NCI-H1930 (cell line): Measurements from ENCODE around the gene UBXN11.

Source experiments
- DNase-seq, 2 experiments: peaks; one replicate each; lab custom pipeline; 2025; lab: John Stamatoyannopoulos, UW

Gene UBXN11

DNA sequence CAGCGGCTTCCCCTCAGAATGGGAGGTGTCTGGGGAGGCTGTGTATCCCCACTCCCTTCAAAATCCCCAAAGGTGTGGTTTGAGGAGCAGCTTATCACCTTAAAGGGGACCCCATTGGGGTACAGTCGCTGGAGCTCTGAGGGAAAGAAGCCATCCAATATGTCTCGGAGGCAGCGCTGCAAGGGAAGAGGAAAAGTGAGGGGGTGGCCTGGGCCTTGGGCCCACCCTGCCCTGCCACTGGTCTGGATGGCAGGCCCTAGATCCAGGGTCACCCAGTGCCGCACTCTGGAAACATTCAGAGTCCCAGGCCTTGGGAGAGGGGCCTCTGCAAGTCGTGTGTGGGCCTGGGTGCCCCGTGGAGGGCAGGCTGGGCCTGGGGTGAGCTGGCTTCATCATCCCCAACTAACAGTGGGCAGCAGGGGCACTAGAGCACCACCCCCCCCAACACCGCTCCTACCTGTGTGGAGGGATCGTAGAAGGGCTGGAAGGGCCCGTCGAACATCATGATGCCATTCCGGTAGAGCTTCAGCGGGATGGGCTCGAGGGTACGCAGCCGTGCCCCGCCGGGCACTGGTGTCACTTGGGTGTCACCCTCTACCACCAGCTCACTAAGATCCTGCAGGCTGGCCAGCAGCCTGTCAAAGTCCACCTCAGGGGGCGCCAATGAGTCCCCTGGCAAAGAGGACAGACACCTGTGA is 20.9 kb downstream of the UBXN11 start:
- DNase-seq: no peak

DNA sequence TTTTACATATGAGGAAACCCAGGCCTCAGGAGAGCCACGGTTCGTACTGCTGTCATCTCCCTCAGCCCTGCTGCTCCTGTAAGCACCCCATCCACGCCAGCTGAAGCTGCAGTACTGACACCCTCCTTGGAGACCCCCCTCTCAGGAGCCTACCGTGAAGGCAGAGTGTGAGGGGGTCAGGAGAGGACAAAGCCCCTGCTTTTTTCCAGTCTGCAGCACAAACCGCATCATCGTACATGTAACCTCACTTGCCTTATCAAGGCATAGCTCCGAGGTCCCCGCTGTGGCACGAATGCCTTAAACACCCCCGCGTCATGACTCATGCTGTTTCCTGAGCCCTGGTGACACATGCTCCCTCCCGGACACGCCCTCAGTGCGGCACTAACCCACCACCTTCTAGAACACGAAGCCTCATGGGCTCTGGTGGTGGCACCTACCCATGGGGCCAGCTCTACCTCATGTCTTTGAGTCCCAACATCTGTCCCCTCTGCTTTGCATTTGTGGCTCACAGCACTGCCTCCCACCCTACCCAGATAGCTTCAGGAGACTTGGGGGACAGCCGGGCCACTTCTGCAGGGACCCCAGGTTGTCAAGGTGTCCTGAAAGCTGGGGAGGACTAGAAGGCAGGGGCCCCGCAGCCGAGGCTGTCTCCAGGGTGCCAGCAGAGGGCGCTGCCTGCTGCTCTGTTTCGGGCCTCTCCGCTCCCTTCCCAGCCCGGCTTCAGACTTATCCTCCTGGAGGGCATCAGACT is 21.7 kb downstream of the UBXN11 start:
- DNase-seq: peak in 1 of 2 experiments; percentile 26

DNA sequence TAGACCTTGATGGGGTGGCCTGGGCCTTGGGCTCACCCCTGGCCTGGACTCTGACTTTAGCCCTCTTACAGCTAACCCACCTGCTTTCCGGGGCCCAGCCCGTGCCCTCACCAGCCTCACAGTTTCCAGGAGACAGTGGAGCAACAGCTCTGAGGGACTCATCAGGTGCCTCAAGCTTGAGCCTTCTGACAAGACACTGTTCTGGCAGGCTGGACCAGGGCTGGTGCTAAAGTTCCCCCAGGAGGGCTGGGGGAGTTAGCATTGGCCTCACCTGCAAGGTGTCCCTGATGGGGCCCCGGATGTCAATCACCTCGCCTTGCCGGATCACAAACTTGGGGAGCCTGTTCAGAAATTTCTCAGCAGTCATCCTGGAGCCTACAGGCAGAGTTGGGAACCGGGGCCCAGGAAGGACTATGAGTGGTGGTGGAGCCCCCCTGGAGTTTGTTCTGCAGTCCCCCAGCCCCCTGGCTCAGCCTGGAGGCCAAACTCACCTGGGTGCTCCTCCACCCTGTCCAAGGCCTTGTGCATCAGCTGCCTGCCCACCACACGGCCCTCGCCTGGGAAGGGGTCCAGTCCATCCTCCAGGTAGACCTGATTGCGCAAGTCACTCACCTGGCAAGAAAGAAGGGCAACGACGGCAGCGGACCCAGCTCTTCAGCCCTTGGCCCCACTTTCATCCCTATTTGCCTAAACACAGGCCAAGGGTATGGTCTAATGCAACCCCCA is 22.4 kb downstream of the UBXN11 start:
- DNase-seq: no peak

DNA sequence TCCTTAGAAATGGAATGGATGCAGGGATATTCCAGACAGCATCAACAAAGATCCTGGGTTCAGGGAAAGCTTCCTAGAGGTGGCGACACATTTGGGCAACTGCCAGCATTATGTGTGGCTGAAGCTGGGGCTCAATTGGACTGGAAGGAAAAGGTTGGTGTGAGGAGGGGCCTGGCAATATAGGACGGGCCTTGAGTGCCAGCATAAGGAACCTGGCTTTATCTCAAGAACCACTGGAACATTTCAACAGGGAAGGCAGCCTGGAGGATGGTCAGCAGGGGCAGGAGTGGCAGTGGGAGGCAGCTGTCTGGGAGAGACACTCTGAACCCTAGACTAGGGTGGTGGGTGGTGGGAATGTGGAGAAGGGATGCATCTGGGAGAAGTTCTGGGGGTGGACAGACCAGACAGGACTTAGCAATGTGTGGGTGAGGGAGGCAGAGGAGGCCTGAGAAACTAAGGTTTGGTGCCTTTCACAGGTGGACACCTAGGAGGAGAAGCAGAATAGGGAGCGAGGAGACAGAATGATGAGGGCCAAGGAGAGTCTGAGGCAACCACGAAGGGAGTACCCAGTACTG is 23.1 kb downstream of the UBXN11 start:
- no peak for DNase-seq

DNA sequence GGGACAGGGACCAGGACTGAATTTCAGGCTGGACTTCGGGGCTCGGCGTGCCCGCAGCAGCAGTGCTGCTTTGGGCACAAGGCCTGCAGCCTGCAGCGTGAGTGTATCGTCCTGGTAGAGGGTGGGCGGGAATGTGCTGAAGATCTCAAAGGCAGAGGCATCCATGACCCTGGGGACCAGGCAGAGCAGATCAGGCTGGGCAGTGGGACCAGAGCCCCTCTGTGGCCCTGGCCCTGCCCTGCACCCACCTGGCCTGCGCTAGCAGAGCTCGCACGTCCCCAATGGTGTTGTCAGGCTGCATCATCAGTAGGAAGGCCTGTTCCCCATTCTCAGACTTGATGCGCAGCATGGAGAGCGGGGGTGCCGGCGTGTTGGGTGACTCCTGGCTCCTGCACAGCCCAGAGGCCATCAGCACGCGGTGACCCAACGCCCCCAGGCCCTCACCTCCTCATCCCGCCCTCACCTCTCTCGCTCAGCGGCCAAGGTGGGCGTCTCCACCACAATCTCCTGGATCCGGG is 24.0 kb downstream of the UBXN11 start:
- DNase-seq: no peak

DNA sequence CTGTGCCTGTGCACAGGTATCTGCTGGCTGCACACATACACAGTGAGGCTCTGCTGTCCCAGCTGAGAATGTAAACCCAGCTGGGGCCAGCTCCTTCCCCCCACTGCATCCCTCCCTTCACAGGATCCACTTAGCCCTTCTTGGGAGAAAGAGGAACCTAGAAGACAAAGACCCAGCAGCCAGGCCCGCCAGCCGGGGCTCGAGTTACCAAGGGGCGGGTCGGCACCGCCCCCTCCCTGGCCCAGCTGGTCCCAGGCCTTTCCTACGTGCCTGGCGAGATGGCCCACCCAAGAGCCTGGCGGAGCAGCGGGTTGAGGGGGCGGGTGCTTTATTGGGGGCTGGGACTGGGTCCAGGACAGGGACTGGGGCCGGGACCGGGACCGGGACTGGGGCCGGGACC is 24.5 kb downstream of the UBXN11 start:
- no peak for DNase-seq

DNA sequence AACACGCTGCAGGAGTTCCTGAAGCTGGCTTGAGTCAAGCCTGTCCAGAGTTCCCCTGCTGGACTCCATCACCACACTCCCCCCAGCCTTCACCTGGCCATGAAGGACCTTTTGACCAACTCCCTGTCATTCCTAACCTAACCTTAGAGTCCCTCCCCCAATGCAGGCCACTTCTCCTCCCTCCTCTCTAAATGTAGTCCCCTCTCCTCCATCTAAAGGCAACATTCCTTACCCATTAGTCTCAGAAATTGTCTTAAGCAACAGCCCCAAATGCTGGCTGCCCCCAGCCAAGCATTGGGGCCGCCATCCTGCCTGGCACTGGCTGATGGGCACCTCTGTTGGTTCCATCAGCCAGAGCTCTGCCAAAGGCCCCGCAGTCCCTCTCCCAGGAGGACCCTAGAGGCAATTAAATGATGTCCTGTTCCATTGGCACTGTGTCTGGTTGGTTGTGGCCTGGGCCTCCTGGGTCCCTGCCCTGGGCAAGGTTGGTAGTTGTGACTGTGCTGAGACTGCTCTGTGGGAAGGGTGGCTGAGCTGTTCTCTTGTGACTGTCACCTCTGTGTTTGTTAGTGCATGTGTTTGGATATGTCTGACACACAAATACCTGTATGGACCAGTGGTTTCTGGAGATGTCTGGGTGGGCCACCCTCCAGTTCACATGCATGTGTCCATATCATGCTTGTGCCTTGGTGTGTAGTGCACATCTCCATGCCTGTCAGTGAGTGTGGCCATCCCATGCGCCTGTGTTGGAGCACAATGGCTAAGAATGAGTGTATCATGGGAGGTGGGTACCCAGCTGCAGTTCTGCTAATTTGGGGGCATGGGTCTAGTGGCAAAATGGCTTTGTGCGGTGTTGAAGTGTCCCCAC is 25.1 kb downstream of the UBXN11 start:
- DNase-seq: no peak

DNA sequence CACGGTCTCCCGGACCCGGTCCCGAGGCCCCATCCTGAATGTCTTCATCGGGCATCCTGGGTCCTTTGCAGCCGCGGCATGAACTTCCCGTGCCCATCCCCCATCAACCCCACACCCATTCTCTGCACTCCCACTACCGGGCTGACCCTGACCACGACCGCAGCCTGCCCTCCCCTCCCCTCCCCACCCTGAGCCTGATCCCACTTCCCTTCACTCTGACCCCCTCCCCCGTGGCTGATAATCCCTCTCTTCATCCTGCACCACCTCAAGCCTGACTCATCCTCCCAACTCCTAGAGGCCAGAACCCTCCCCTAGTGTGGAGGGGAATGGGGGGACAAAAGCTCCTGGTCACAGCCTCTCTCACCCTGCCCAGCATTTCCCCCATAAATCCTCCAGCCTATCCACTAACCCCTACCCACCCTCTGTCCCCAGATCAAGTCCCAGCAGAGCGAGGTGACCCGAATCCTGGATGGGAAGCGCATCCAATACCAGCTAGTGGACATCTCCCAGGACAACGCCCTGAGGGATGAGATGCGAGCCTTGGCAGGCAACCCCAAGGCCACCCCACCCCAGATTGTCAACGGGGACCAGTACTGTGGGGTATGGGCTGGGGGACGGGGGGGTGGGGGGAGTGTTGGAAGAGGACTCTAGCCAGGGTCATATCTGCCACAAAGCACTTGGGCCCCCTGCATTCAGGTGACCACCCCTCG is 25.9 kb downstream of the UBXN11 start:
- no peak for DNase-seq

DNA sequence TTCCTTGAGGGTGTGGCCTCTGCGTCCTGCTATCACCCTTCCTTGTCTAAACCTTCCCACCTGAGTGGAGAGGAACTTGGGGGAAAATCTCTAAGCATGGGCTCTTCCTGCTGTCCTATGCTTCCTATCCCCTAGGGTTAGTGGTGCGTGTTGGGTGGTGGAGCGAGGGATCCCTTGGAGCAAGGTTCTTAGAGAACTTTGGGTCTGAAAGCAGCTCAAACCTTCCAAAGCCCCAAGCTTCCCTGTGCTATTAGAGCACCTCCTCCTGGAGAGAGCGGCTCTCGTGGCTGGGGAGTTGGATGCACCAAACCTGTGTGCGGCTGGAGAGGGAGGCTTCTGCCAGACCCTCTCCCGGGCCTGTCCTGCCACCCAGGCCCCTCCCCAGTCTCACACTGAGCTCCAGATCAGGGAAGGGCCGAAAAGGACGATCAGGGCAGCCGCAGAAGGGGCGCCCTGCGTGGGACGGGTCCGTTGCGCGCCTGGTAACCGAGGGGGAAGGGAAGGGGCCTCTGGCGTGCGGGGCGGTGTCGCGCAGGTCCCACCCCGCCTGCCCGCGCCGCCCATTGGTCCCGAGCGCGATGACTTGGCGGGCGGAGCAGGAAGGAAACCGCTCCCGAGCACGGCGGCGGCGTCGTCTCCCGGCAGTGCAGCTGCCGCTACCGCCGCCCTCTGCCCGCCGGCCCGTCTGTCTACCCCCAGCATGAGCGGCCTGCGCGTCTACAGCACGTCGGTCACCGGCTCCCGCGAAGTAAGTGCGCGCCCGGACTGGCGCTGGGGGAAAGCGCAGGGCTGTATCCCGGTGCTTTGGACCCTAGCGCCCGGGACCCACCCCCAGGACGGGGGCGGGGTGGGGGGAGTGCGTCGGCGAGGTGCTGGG is 26.7 kb downstream of the UBXN11 start, which contains the start of gene SH3BGRL3:
SH3BGRL3 (plus strand) TSS at position 631 of the 877 bp plus-strand sequence; CDS start at position 701, 70 bp downstream.
- DNase-seq: peak; percentile 57 to 83

DNA sequence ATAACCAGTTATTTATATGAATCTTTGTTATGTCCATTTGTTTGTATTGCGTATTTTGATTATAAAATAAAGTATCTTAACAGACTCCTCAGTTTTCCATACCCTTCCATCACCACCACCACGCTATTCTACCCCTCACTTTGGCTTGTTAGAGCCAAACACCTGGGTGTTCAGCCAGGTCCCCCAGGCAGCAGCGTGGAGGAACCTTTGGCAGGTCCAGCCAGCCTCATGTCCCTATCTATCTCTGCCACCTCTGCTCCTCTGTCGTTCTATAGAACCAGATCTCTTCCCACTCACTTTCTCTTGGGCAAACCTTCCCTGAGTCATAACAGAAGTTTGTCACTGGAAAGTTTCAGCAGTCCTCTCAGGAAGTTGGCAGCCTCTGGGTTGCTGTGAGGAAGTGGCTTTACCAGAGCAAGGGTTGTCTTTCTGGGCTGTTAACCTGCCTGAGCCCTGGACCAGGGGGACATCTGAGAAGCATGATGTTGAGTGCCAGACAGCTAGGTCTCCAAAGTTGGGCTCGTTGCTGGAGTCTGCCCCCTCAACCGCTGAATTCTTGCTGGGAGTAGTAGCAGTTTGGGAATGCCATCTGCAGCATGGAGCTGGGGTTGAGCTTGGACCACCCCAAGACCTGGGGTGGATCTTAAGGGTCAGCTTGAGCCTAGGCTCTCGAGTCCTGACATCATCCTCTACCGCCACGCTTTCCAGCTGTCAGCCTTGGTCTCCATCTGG is 27.5 kb downstream of the UBXN11 start:
- no peak for DNase-seq

DNA sequence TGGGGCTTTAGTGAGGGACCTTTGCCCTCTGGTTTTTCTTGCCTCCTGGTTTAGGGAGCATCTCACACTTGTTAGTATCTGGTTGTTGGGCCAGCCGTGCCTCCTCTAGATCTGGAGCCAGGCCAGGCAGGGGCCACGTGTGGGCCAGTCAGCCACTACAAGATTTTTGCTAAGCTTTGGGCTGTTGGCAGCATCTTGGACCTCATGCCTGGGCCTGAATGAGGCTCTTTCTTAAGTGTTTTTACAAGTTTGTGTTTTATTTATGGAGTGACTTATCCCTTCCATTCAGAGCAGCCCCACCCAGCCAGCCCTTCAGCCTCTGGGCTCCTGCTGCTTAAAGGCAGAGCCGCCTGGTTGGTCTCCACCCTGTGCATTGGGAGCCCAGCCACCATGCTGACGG is 28.1 kb downstream of the UBXN11 start:
- no peak for DNase-seq

DNA sequence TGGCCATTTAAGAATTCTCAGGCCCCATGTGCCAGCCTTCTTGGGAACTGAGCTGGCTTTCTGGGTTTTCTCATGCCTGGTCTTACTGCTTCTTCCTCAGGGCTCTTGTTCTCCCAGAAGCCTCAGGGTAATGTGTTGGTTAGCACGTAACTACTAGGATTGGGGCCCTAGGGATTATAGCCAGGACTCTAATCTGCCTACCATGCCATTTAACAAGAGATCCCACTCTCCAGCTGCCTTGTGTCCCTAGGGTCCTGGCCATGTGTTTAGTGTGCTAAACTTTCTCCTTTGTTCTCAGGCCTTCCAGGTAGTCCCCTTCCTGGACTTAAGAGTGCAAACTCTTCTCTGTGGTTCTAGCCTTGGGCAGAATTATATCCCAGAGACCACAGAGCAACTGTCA is 28.7 kb downstream of the UBXN11 start:
- no peak for DNase-seq

DNA sequence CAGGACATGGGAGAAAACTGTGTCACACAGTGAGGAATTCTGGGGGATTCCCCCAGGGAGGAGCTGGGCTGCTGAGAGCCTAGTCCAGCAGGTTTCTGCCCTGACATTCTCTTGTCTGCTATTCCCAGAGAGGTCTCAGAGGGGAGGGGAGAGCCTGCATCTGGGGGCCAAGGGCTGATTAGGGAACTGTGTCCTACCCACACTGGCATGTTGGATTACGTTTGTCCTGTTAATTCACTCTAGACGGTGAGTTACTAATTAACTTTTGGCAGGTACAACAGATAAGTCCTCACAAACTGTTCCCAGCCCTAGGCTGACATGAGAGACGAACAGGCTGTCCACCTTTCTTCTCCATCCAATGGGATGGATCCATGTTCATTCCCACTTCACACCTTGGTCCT is 29.2 kb downstream of the UBXN11 start:
- DNase-seq: no peak

DNA sequence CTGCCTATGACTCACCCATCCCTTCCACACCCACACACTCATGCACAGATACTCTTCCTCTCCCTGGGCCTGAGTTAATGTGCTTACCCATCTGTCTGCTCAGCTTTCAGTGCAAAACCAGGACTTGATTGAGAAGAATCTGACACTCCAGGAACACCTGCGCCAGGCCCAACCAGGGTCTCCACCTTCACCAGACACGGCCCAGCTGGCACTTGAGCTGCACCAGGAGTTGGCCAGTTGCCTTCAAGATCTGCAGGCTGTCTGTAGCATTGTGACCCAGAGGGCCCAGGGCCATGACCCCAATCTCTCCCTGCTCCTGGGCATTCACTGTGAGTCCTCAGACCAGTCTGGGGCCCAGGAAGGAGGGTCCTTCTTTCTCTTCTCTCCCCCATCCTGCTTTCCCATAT is 30.0 kb downstream of the UBXN11 start:
- no peak for DNase-seq

DNA sequence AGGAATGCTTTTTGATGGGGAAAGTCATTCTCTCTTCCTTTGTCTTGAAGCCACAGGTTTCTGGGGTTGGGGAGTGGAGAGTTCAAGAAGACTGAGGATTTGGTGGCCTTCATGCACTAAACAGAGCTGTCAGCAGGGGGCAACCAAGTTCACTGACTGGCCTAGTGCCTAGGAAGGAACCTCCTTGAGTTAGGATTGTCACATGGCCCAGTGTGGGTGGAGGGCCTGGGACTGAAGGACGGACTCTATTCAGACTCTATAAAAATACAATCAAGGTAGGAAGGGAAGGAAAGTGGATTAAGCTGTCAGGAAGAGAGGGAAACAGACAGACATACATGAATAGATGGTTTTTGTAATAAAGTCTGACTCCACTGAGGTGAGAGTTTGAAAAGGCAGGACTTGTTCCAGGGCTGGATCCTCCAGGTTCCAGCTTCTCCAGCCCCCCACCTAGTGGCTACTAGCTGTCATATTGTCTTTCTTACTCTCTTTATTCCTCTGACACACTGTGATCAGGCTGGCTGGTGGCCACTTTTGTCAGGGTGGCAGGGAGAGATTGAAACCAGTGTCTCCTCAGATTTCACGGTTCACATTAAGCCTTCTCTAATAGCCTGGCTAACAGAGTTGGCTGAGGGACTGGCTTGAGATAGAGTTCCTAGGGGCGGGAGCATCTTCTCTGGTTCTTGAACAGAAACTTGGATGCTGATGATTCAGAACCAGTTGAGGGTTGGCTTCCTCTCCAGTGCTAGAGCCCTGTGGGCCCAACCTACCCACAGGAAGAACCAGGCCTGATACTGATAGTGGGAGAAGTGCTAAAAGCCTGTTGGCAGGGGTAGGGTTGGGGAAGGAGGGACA is 30.6 kb downstream of the UBXN11 start:
- peak; percentile 10 to 26 for DNase-seq

DNA sequence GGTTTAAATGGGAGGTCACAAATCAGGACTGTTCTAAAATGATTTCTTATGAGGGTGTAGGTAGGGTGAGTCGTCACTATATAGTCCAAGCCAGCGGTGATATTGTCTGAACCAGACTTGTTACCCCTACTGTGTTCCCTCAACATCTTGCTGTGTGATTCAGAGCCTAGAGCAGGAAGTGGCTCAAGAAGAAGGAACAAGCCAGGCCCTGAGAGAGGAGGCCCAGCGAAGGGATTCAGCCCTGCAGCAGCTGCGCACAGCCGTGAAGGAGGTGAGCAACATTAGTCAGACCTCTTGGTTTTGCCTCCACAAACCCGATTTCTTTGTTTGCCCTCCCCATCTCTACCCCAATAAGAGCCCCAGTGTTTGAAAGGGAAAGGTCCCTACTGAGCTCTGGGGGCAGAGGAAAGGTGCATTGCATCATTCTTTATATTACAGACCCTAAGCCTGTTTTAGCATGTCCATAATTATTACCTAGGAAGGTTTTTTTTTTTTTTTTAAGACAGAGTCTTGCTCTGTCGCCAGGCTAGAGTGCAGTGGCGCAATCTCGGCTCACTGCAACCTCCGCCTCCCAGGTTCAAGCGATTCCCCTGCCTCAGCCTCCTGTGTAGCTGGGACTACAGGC is 31.5 kb downstream of the UBXN11 start:
- DNase-seq: no peak

DNA sequence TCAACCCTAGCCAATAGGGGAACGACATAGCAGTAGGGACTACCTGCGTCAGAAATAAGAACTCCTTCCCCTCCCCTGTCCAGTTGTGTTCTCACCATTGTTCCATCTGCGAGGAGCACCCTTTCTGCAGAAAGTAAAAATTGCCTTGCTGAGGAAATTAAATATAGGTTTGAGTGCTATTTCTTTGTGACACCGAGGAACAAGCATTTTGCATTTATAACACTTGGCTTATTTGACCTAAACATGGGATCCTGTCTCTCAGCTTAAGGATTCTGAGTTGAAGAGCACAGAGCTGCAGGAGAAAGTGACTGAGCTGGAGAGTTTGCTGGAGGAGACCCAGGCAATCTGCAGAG is 37.3 kb downstream of the UBXN11 start:
- DNase-seq: no peak
